ENCODE results near the gene NOL3. TPM values are rescaled to one million over a fixed set of nuclear protein-coding genes. Genes with fewer than 3 reads are reported as not detected.

The NOL3 gene
- total RNA-seq, 1 donor from 2014 or later, result 55.6 TPM

- no peak for ATAC-seq
- H3K4me3 ChIP-seq, result no peak overlapping the region
- peaks cover 30% of the 10 kb centered on the region for H3K4me1 ChIP-seq
- H3K36me3 ChIP-seq, result peaks cover 4% of the 10 kb centered on the region
- no peak for DNase-seq
- intact Hi-C loops (cut with DNase I), result loop anchor here (10.0 kb wide), 1 partner anchor 181 kb away; no protein-coding TSS in a partner anchor
- no peaks in the 10 kb centered on the region for H3K27me3 ChIP-seq (ENCODE audit: low read depth)
- no peak for TF ChIP-seq CTCF (IDR thresholded peaks at IDR 0.05)
- no peak overlapping the region for H3K27ac ChIP-seq
- H3K9me3 ChIP-seq, result no peaks in the 10 kb centered on the region
These were observed 14.0 kb upstream of the NOL3 start for GRCh38 chr16:67156143-67156844.

- Histone ChIP-seq H3K27me3 (ENCODE audit: low read depth) (no peaks in the 10 kb centered on the region), H3K36me3 (peaks cover 4% of the 10 kb centered on the region), H3K4me1 (peaks cover 36% of the 10 kb centered on the region), H3K4me3 (no peak overlapping the region), H3K9me3 (no peaks in the 10 kb centered on the region), H3K27ac (no peak overlapping the region)
- intact Hi-C loops (cut with DNase I), result loop anchor here (10.0 kb wide), 1 partner anchor 182 kb away; no protein-coding TSS in a partner anchor
- no peak for TF ChIP-seq CTCF (IDR thresholded peaks at IDR 0.05)
- ATAC-seq (no peak), DNase-seq (no peak)
These were observed 13.1 kb upstream of the NOL3 start for GRCh38 chr16:67157106-67157748.

GRCh38 chr16:67157892-67158635 lies 12.3 kb upstream of the NOL3 start:
- intact Hi-C loops (cut with DNase I), result loop anchor here (10.0 kb wide), 1 partner anchor 183 kb away; no protein-coding TSS in a partner anchor
- no peak for ATAC-seq
- H3K4me1 ChIP-seq, result peaks cover 45% of the 10 kb centered on the region

GRCh38 chr16:67158637-67159600 lies 11.4 kb upstream of the NOL3 start:
- peak; percentile 26 to 31 for ATAC-seq
- Histone ChIP-seq H3K27ac (peak overlapping the region; percentile 87), H3K27me3 (ENCODE audit: low read depth) (peaks cover 14% of the 10 kb centered on the region), H3K4me1 (peaks cover 53% of the 10 kb centered on the region), H3K4me3 (peak overlapping the region; percentile 94), H3K36me3 (peaks cover 3% of the 10 kb centered on the region), H3K9me3 (no peaks in the 10 kb centered on the region)
- DNase-seq, result peak; percentile 79
- no peak for TF ChIP-seq CTCF (IDR thresholded peaks at IDR 0.05)
- intact Hi-C loops (cut with DNase I), result loop anchor here (10.0 kb wide), 1 partner anchor 184 kb away; no protein-coding TSS in a partner anchor

More at GRCh38 chr16:67157892-67158635, 12.3 kb upstream of the NOL3 start:
- H3K27ac ChIP-seq, result no peak overlapping the region
- peak overlapping the region; percentile 94 for H3K4me3 ChIP-seq
- TF ChIP-seq CTCF (IDR thresholded peaks at IDR 0.05), result no peak
- DNase-seq, result no peak
- no peaks in the 10 kb centered on the region for H3K9me3 ChIP-seq
- peaks cover 4% of the 10 kb centered on the region for H3K36me3 ChIP-seq
- H3K27me3 ChIP-seq (ENCODE audit: low read depth), result peaks cover 6% of the 10 kb centered on the region

Data from lower lobe of right lung (tissue), 2 donors.